GM23338 (cell line): Measurements from ENCODE around the gene MAP3K13. TPM values are rescaled to one million over a fixed set of nuclear protein-coding genes. Genes with fewer than 3 reads are reported as not detected.

Experiments used
- CREB1 ChIP-seq: fragments of 250-450 bp; sonication (Bioruptor Pico); IDR thresholded peaks from 2 replicates; pipeline ENCODE4 v1.5.0; 2020; ENCODE audit warnings: low read depth, mild to moderate bottlenecking, moderate library complexity
- EZH2 ChIP-seq: fragments of 200-600 bp; sonication (generic); IDR thresholded peaks from one replicate; pipeline ENCODE4 v1.8.0; 2017; ENCODE audit warnings: antibody characterized with exemption, mild to moderate bottlenecking, low read depth; ENCODE audit not compliant: unreplicated experiment
- EZH2phosphoT487 ChIP-seq: fragments of 200-600 bp; sonication (generic); IDR thresholded peaks from one replicate; pipeline ENCODE4 v1.8.1; 2018; ENCODE audit warnings: antibody characterized with exemption; ENCODE audit not compliant: unreplicated experiment
- JUNB ChIP-seq: IDR thresholded peaks from one replicate; pipeline ENCODE4 v1.6.1; 2016; ENCODE audit warnings: antibody characterized with exemption; ENCODE audit not compliant: unreplicated experiment
- NANOG ChIP-seq: IDR thresholded peaks from 2 replicates; pipeline ENCODE4 v1.6.1; 2016; ENCODE audit warnings: antibody characterized with exemption, borderline replicate concordance
- ZNF331 ChIP-seq: fragments of 250-450 bp; sonication (Bioruptor Pico); IDR thresholded peaks from 2 replicates; pipeline ENCODE4 v1.5.0; 2020; ENCODE audit warnings: low read depth, mild to moderate bottlenecking, moderate library complexity
- polyA plus RNA-seq: library from polyadenylated mRNA; unstranded; fragments of >200 nt; fragmentation: Nextera tagmentation; extraction: Ambion mirVana; gene quantifications from 2 replicates; pipeline ENCODE4 v1.2.1, GENCODE V29; 2016
- total RNA-seq: library from RNA; depleted of rRNA; stranded (reverse); fragments of >200 nt; shearing (Covaris generic); gene quantifications from 2 replicates; pipeline ENCODE4 v1.2.3, GENCODE V29; 2014; rRNA removed

The MAP3K13 gene
- total and polyA plus RNA-seq, 2 experiments from 2014 or later, result 10.7 to 129 TPM

- no peak for TF ChIP-seq JUNB
- TF ChIP-seq EZH2phosphoT487, result no peak
- TF ChIP-seq EZH2, result no peak
- no peak for TF ChIP-seq NANOG
- TF ChIP-seq ZNF331 (CRISPR knock-in tag), result no peak
- TF ChIP-seq CREB1 (CRISPR knock-in tag), result no peak
Measured at GRCh38 chr3:185537369-185537970, 174.5 kb downstream of the MAP3K13 start (continued).

Other genes with a start within 250 kb of the MAP3K13 start
- gene C3orf70, start 210.1 kb upstream of the MAP3K13 start, total RNA-seq, result 1.1 and 1.5 TPM in 2 replicates
- gene C3orf70, start 210.1 kb upstream of the MAP3K13 start, polyA plus RNA-seq, result 0.42 and 0.45 TPM in 2 replicates
- 5.1 and 6.0 TPM in 2 replicates for gene EHHADH, start 109.1 kb upstream of the MAP3K13 start, total RNA-seq
- 1.7 and 2.5 TPM in 2 replicates for gene EHHADH, start 109.1 kb upstream of the MAP3K13 start, polyA plus RNA-seq
- gene TMEM41A, start 135.9 kb downstream of the MAP3K13 start, total RNA-seq, result 12.4 and 13.7 TPM in 2 replicates
- 15.9 and 16.1 TPM in 2 replicates for gene TMEM41A, start 135.9 kb downstream of the MAP3K13 start, polyA plus RNA-seq
- 0.03 and 0.16 TPM in 2 replicates for gene LIPH, start 189.5 kb downstream of the MAP3K13 start, total RNA-seq
- 0.16 and 0.31 TPM in 2 replicates for gene LIPH, start 189.5 kb downstream of the MAP3K13 start, polyA plus RNA-seq
- 80.3 and 119 TPM in 2 replicates for gene SENP2, start 223.2 kb downstream of the MAP3K13 start, total RNA-seq
- gene SENP2, start 223.2 kb downstream of the MAP3K13 start, polyA plus RNA-seq, result 25.1 and 29.2 TPM in 2 replicates